ENCODE measurements around the gene SPIRE1.
"Not testable (repeated sequence)": the region's sequence is repeated elsewhere in the genome, so short reads cannot be mapped to it uniquely, and the experiment has no call there.

Gene SPIRE1

GRCh38 chr18:12552879-12553242 lies 105.0 kb downstream of the SPIRE1 start:
- H3K79me2 ChIP-seq (ENCODE audit: insufficient read depth, low read length), result no peaks in the 10 kb centered on the region
- H3K27ac ChIP-seq (ENCODE audit: low read depth, low read length), result no peak overlapping the region
- H2AFZ ChIP-seq (ENCODE audit: low read depth, low read length, severe bottlenecking), result no peak overlapping the region
- no peaks in the 10 kb centered on the region for H3K9me2 ChIP-seq (replicated peaks; ENCODE audit: insufficient read depth, low read length)
- H3K36me3 ChIP-seq (ENCODE audit: low read length), result no peaks in the 10 kb centered on the region
- H3F3A ChIP-seq (ENCODE audit: insufficient read depth), result no peaks in the 10 kb centered on the region
- TF ChIP-seq EZH2phosphoT487 (conservative IDR thresholded peaks at IDR 0.05; ENCODE audit: low read length), result no peak
- TF ChIP-seq, protein P1, sequence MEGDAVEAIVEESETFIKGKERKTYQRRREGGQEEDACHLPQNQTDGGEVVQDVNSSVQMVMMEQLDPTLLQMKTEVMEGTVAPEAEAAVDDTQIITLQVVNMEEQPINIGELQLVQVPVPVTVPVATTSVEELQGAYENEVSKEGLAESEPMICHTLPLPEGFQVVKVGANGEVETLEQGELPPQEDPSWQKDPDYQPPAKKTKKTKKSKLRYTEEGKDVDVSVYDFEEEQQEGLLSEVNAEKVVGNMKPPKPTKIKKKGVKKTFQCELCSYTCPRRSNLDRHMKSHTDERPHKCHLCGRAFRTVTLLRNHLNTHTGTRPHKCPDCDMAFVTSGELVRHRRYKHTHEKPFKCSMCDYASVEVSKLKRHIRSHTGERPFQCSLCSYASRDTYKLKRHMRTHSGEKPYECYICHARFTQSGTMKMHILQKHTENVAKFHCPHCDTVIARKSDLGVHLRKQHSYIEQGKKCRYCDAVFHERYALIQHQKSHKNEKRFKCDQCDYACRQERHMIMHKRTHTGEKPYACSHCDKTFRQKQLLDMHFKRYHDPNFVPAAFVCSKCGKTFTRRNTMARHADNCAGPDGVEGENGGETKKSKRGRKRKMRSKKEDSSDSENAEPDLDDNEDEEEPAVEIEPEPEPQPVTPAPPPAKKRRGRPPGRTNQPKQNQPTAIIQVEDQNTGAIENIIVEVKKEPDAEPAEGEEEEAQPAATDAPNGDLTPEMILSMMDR (IDR thresholded peaks at IDR 0.05; ENCODE audit: insufficient read depth, low read length, poor library complexity, severe bottlenecking), result no peak
- no peaks in the 10 kb centered on the region for H4K20me1 ChIP-seq (ENCODE audit: low read depth, low read length)
- H3K9me3 ChIP-seq (ENCODE audit: insufficient read depth, low read length), result no peaks in the 10 kb centered on the region
- H3K4me2 ChIP-seq (ENCODE audit: low read depth, low read length, poor library complexity, severe bottlenecking), result no peak overlapping the region
- H3K9ac ChIP-seq (ENCODE audit: low read length), result no peak overlapping the region
- H3K27me3 ChIP-seq (ENCODE audit: low read length), result no peaks in the 10 kb centered on the region
- no peak overlapping the region for H3K4me3 ChIP-seq (ENCODE audit: insufficient read depth, low read length, poor library complexity, severe bottlenecking)

GRCh38 chr18:12551943-12552878 lies 105.7 kb downstream of the SPIRE1 start:
- not testable (repeated sequence) for H3K4me3 ChIP-seq (ENCODE audit: insufficient read depth, low read length, poor library complexity, severe bottlenecking); H2AFZ ChIP-seq (ENCODE audit: low read depth, low read length, severe bottlenecking); H3K9me2 ChIP-seq (replicated peaks; ENCODE audit: insufficient read depth, low read length); H4K20me1 ChIP-seq (ENCODE audit: low read depth, low read length); H3K9ac ChIP-seq (ENCODE audit: low read length); H3K36me3 ChIP-seq (ENCODE audit: low read length); H3K27ac ChIP-seq (ENCODE audit: low read depth, low read length); H3K27me3 ChIP-seq (ENCODE audit: low read length); H3K4me2 ChIP-seq (ENCODE audit: low read depth, low read length, poor library complexity, severe bottlenecking); H3K79me2 ChIP-seq (ENCODE audit: insufficient read depth, low read length); H3F3A ChIP-seq (ENCODE audit: insufficient read depth); H3K9me3 ChIP-seq (ENCODE audit: insufficient read depth, low read length)

GRCh38 chr18:12551466-12551865 lies 106.4 kb downstream of the SPIRE1 start:
- not testable (repeated sequence) for H3K9ac ChIP-seq (ENCODE audit: low read length); H3K9me2 ChIP-seq (replicated peaks; ENCODE audit: insufficient read depth, low read length); H3K4me2 ChIP-seq (ENCODE audit: low read depth, low read length, poor library complexity, severe bottlenecking); H3K4me3 ChIP-seq (ENCODE audit: insufficient read depth, low read length, poor library complexity, severe bottlenecking); H4K20me1 ChIP-seq (ENCODE audit: low read depth, low read length); H2AFZ ChIP-seq (ENCODE audit: low read depth, low read length, severe bottlenecking); H3K27me3 ChIP-seq (ENCODE audit: low read length); H3F3A ChIP-seq (ENCODE audit: insufficient read depth); H3K79me2 ChIP-seq (ENCODE audit: insufficient read depth, low read length); H3K27ac ChIP-seq (ENCODE audit: low read depth, low read length); H3K9me3 ChIP-seq (ENCODE audit: insufficient read depth, low read length); H3K36me3 ChIP-seq (ENCODE audit: low read length)

GRCh38 chr18:12543697-12544096 lies 114.2 kb downstream of the SPIRE1 start:
- Histone ChIP-seq H3K36me3 (ENCODE audit: low read length) (no peaks in the 10 kb centered on the region), H3K4me3 (ENCODE audit: insufficient read depth, low read length, poor library complexity, severe bottlenecking) (no peak overlapping the region), H3F3A (ENCODE audit: insufficient read depth) (no peaks in the 10 kb centered on the region), H3K4me2 (ENCODE audit: low read depth, low read length, poor library complexity, severe bottlenecking) (no peak overlapping the region), H3K9me2 (replicated peaks; ENCODE audit: insufficient read depth, low read length) (no peaks in the 10 kb centered on the region), H3K27ac (ENCODE audit: low read depth, low read length) (no peak overlapping the region), H4K20me1 (ENCODE audit: low read depth, low read length) (no peaks in the 10 kb centered on the region), H3K79me2 (ENCODE audit: insufficient read depth, low read length) (no peaks in the 10 kb centered on the region), H2AFZ (ENCODE audit: low read depth, low read length, severe bottlenecking) (no peak overlapping the region), H3K9me3 (ENCODE audit: insufficient read depth, low read length) (no peaks in the 10 kb centered on the region), H3K9ac (ENCODE audit: low read length) (no peak overlapping the region), H3K27me3 (ENCODE audit: low read length) (no peaks in the 10 kb centered on the region)
- TF ChIP-seq EZH2phosphoT487 (conservative IDR thresholded peaks at IDR 0.05; ENCODE audit: low read length), result no peak
- TF ChIP-seq, protein P1 (IDR thresholded peaks at IDR 0.05; ENCODE audit: insufficient read depth, low read length, poor library complexity, severe bottlenecking), result no peak
